H9 (cell line): ENCODE results near the gene CCL3. TPM values are rescaled to one million over a fixed set of nuclear protein-coding genes. Genes with fewer than 3 reads are reported as not detected.

Source experiments
- DNase-seq: peaks from one replicate; pipeline ENCODE4 v3.0.0-alpha.2; 2017
- H2AFZ ChIP-seq: one replicate; pipeline ENCODE4 v1.6.1; 2013; ENCODE audit warnings: mild to moderate bottlenecking, low read length, control low read depth, moderate library complexity
- H2AK5ac ChIP-seq: 2 replicates; pipeline ENCODE4 v1.6.1; 2013; ENCODE audit warnings: low read length, control low read depth, mixed read lengths; ENCODE audit not compliant: insufficient read length
- H2BK120ac ChIP-seq: one replicate; pipeline ENCODE4 v1.6.1; 2013; ENCODE audit warnings: low read depth, mild to moderate bottlenecking, low read length, control low read depth, inconsistent platforms; ENCODE audit not compliant: poor library complexity, severe bottlenecking
- H2BK12ac ChIP-seq: 2 replicates; pipeline ENCODE4 v1.6.1; 2013; ENCODE audit warnings: low read length, control low read depth, mixed read lengths, low read depth; ENCODE audit not compliant: insufficient read length
- H2BK15ac ChIP-seq: 2 replicates; pipeline ENCODE4 v1.6.1; 2013; ENCODE audit warnings: low read depth, low read length, control low read depth
- H2BK20ac ChIP-seq: one replicate; pipeline ENCODE4 v1.6.1; 2013; ENCODE audit warnings: low read depth, mild to moderate bottlenecking, low read length, control low read depth, inconsistent platforms; ENCODE audit not compliant: poor library complexity, severe bottlenecking
- H2BK5ac ChIP-seq: 2 replicates; pipeline ENCODE4 v1.6.1; 2013; ENCODE audit warnings: low read length, control low read depth, mixed read lengths; ENCODE audit not compliant: insufficient read length
- H3K14ac ChIP-seq: 2 replicates; pipeline ENCODE4 v1.6.1; 2013; ENCODE audit warnings: low read length, control low read depth; ENCODE audit not compliant: insufficient read depth
- H3K18ac ChIP-seq: 2 replicates; pipeline ENCODE4 v1.6.1; 2013; ENCODE audit warnings: low read depth, mild to moderate bottlenecking, mixed read lengths, low read length, control low read depth; ENCODE audit not compliant: insufficient read length
- H3K23ac ChIP-seq: 2 replicates; pipeline ENCODE4 v1.6.1; 2013; ENCODE audit warnings: low read length, control low read depth, mixed read lengths, low read depth; ENCODE audit not compliant: insufficient read length
- H3K23me2 ChIP-seq: 2 replicates; pipeline ENCODE4 v1.6.1; 2013; ENCODE audit warnings: low read depth, mild to moderate bottlenecking, mixed read lengths, low read length, control low read depth; ENCODE audit not compliant: insufficient read length, poor library complexity, severe bottlenecking
- H3K27ac ChIP-seq: 2 replicates; pipeline ENCODE4 v1.5.1; 2013; ENCODE audit warnings: low read length, control low read depth, mixed read lengths, low read depth; ENCODE audit not compliant: insufficient read length
- H3K27me3 ChIP-seq: 2 replicates; pipeline ENCODE4 v1.6.1; 2013; ENCODE audit warnings: low read length, control low read depth, inconsistent platforms; ENCODE audit not compliant: insufficient read depth
- H3K4ac ChIP-seq: 2 replicates; pipeline ENCODE4 v1.6.1; 2013; ENCODE audit warnings: low read depth, mild to moderate bottlenecking, control low read depth, inconsistent platforms, low read length, moderate library complexity
- H3K4me1 ChIP-seq: 2 replicates; pipeline ENCODE4 v1.6.1; 2013; ENCODE audit warnings: low read length, control low read depth, inconsistent platforms; ENCODE audit not compliant: insufficient read depth
- H3K4me2 ChIP-seq: 2 replicates; pipeline ENCODE4 v1.6.1; 2013; ENCODE audit warnings: low read length, control low read depth, mixed read lengths; ENCODE audit not compliant: insufficient read length, insufficient read depth
- H3K56ac ChIP-seq: 2 replicates; pipeline ENCODE4 v1.6.1; 2013; ENCODE audit warnings: low read depth, mild to moderate bottlenecking, mixed read lengths, low read length, control low read depth; ENCODE audit not compliant: insufficient read length
- H3K79me1 ChIP-seq: 2 replicates; pipeline ENCODE4 v1.6.1; 2013; ENCODE audit warnings: low read depth, mild to moderate bottlenecking, moderate library complexity, low read length, control low read depth, inconsistent platforms; ENCODE audit not compliant: insufficient read depth, poor library complexity, severe bottlenecking
- H3K79me2 ChIP-seq: 2 replicates; pipeline ENCODE4 v1.6.1; 2013; ENCODE audit warnings: low read length, control low read depth, inconsistent platforms; ENCODE audit not compliant: insufficient read depth
- H3K9ac ChIP-seq: 2 replicates; pipeline ENCODE4 v1.6.1; 2013; ENCODE audit warnings: low read length, control low read depth, mixed read lengths; ENCODE audit not compliant: insufficient read length; ENCODE audit errors: extremely low read depth
- H3K9me3 ChIP-seq: one replicate; pipeline ENCODE4 v1.6.1; 2013; ENCODE audit warnings: low read depth, low read length, inconsistent platforms; ENCODE audit not compliant: control insufficient read depth
- H3T11ph ChIP-seq: one replicate; pipeline ENCODE4 v1.6.1; 2013; ENCODE audit warnings: mild to moderate bottlenecking, low read length, control low read depth, inconsistent platforms
- H4K20me1 ChIP-seq: one replicate; pipeline ENCODE4 v1.6.1; 2013; ENCODE audit not compliant: control insufficient read depth, insufficient read length, insufficient read depth
- H4K5ac ChIP-seq: 2 replicates; pipeline ENCODE4 v1.6.1; 2013; ENCODE audit warnings: low read depth, mild to moderate bottlenecking, mixed read lengths, low read length, control low read depth; ENCODE audit not compliant: insufficient read length
- H4K8ac ChIP-seq: replicated peaks from 2 replicates; pipeline ENCODE4 v1.6.1; 2013; ENCODE audit warnings: low read length, control low read depth, mixed read lengths, low read depth; ENCODE audit not compliant: insufficient read length
- H4K91ac ChIP-seq: 2 replicates; pipeline ENCODE4 v1.6.1; 2013; ENCODE audit warnings: low read depth, mild to moderate bottlenecking, moderate library complexity, mixed read lengths, low read length, control low read depth; ENCODE audit not compliant: insufficient read length
- H3K27ac Mint-ChIP-seq, 3 experiments: 2 replicates in 2 of 3; 3 replicates in 1 of 3; pipeline ENCODE4 v1.8.0; 2020 to 2021; ENCODE audit warnings: mixed read lengths in 3 of 3, mild to moderate bottlenecking in 1 of 3, moderate library complexity in 1 of 3
- H3K27me3 Mint-ChIP-seq: 2 replicates; pipeline ENCODE4 v1.8.0; 2021; ENCODE audit warnings: low read depth, mild to moderate bottlenecking, moderate library complexity, mixed read lengths
- H3K36me3 Mint-ChIP-seq, 3 experiments: 2 replicates in 2 of 3; 3 replicates in 1 of 3; pipeline ENCODE4 v1.8.0; 2020 to 2021; ENCODE audit warnings: low read depth in 3 of 3, mixed read lengths in 3 of 3; ENCODE audit not compliant: insufficient read depth in 1 of 3
- H3K4me1 Mint-ChIP-seq, 2 experiments: 2 replicates each; pipeline ENCODE4 v1.8.0; 2020; ENCODE audit warnings: mixed read lengths in 2 of 2
- H3K4me3 Mint-ChIP-seq, 2 experiments: 2 replicates in 1 of 2; 3 replicates in 1 of 2; pipeline ENCODE4 v1.8.0; 2020 to 2021; ENCODE audit warnings: mild to moderate bottlenecking in 2 of 2, mixed read lengths in 2 of 2, moderate library complexity in 1 of 2
- H3K9me3 Mint-ChIP-seq, 2 experiments: 2 replicates in 1 of 2; 3 replicates in 1 of 2; pipeline ENCODE4 v1.8.0; 2020; ENCODE audit warnings: mild to moderate bottlenecking in 2 of 2, mixed read lengths in 2 of 2, moderate library complexity in 1 of 2
- CTCF ChIP-seq: fragments of 200-600 bp; sonication (generic); conservative IDR thresholded peaks from 3 replicates; pipeline ENCODE4 v1.8.0; 2021; ENCODE audit warnings: antibody characterized with exemption, mild to moderate bottlenecking
- WGBS: extraction: QIAGEN DNeasy Blood & Tissue Kit; methylation state at CpG from one replicate; pipeline ENCODE4 v1.1.7; 2013; ENCODE audit warnings: missing lambda C conversion rate, low lambda C conversion rate, mixed read lengths; ENCODE audit not compliant: insufficient read length; ENCODE audit errors: extremely low coverage; 5-methylcytosine and 5-hydroxymethylcytosine counted together
- total RNA-seq: library from RNA; stranded (reverse); gene quantifications from 2 replicates; pipeline ENCODE4 v1.2.1, GENCODE V29; 2021

CCL3 gene
- total RNA-seq, 1 experiment from 2014 or later: not detected

DNA sequence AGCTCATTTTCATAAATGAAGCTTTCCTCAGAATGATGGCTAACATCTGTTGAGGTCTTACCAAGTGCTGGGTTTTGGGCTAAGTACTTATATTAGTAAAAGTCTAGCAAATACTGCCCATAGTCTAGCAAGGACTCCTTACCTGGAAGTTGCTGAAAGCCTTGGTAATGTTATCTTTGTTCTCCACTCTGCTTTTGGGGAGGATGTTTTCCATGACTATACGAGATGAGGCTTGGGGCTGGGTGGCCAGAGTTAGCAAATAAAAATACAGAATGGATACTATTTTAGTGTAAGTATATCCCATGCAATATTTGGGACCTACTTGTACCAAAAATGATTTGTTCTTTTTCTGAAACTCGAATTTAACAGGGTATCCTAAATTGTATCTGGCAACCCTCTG is 18.2 kb downstream of the CCL3 start:
- Mint-ChIP-seq H3K27ac (no peak overlapping the region), H3K36me3 (0 out of 7 replicates have a peak, but pooled peaks cover 0 to 2% (median 0%) of the 10 kb centered on the region in 3 experiments), H3K27me3 (peaks cover 2% of the 10 kb centered on the region), H3K4me1 (peaks cover 4 to 7% of the 10 kb centered on the region in 2 experiments; a peak in 3 of 4 replicates), H3K4me3 (no peak overlapping the region), H3K9me3 (no peaks in the 10 kb centered on the region)
- H3K9ac ChIP-seq: no peak overlapping the region
- DNase-seq: no peak
- H3K27ac ChIP-seq: no peak overlapping the region
- H3K4me2 ChIP-seq: no peak overlapping the region
- no peak overlapping the region for H3K14ac ChIP-seq
- H3K18ac ChIP-seq: no peak overlapping the region
- no CpG with 5 or more reads among the region's 2 CpGs for WGBS
- H2BK20ac ChIP-seq: no peak overlapping the region
- H2BK120ac ChIP-seq: no peak overlapping the region
- H4K8ac ChIP-seq: no peak overlapping the region
- no peak overlapping the region for H3T11ph ChIP-seq
- H2AK5ac ChIP-seq: no peak overlapping the region
- H3K4me1 ChIP-seq: no peaks in the 10 kb centered on the region
- no peaks in the 10 kb centered on the region for H3K79me1 ChIP-seq
- no peak overlapping the region for H3K4ac ChIP-seq
- H2AFZ ChIP-seq: no peak overlapping the region
- no peak overlapping the region for H4K91ac ChIP-seq
- no peaks in the 10 kb centered on the region for H3K27me3 ChIP-seq
- no peak overlapping the region for H2BK5ac ChIP-seq
- H3K9me3 ChIP-seq: no peaks in the 10 kb centered on the region
- H2BK15ac ChIP-seq: no peak overlapping the region
- no peak overlapping the region for H3K23ac ChIP-seq
- no peaks in the 10 kb centered on the region for H3K23me2 ChIP-seq
- no peak overlapping the region for H2BK12ac ChIP-seq
- no peaks in the 10 kb centered on the region for H4K20me1 ChIP-seq
- no peak overlapping the region for H4K5ac ChIP-seq
- no peak overlapping the region for H3K56ac ChIP-seq
- TF ChIP-seq CTCF: no peak
- H3K79me2 ChIP-seq: no peaks in the 10 kb centered on the region
